ENCODE data around the gene MYADML2. TPM values are rescaled to one million over a fixed set of nuclear protein-coding genes. Genes with fewer than 3 reads are reported as not detected.

Gene MYADML2
- total RNA-seq, 1 donor from 2014 or later: not detected

DNA sequence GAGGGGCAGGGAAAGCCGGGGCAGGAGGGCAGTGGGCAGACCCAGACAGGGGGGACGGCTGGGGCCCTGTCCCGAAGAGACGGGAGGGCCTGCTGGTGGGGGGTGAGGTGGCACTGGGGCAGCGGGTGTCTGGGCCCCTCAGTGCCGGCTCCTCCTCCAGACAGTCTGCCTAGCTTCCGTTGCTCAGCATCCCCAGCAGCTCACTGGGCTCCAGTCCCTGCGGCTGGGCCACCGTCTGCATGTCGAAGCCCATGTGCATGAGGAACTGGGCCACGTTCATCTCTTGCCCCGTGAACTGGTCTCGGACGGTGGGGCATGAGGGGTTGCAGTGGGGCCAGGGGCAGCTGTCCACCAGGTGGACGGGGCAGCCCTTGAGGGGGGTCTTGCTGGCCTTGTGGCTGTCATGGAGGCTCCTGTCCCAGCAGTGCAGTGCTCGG, 5.8 kb upstream of the MYADML2 start:
- no peak overlapping the region for H3K27ac Mint-ChIP-seq (ENCODE audit: unreplicated experiment)
- H3K4me3 Mint-ChIP-seq (ENCODE audit: unreplicated experiment): no peak overlapping the region
- no peaks in the 10 kb centered on the region for H3K9me3 Mint-ChIP-seq (ENCODE audit: unreplicated experiment)
- TF ChIP-seq, protein P1, sequence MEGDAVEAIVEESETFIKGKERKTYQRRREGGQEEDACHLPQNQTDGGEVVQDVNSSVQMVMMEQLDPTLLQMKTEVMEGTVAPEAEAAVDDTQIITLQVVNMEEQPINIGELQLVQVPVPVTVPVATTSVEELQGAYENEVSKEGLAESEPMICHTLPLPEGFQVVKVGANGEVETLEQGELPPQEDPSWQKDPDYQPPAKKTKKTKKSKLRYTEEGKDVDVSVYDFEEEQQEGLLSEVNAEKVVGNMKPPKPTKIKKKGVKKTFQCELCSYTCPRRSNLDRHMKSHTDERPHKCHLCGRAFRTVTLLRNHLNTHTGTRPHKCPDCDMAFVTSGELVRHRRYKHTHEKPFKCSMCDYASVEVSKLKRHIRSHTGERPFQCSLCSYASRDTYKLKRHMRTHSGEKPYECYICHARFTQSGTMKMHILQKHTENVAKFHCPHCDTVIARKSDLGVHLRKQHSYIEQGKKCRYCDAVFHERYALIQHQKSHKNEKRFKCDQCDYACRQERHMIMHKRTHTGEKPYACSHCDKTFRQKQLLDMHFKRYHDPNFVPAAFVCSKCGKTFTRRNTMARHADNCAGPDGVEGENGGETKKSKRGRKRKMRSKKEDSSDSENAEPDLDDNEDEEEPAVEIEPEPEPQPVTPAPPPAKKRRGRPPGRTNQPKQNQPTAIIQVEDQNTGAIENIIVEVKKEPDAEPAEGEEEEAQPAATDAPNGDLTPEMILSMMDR (IDR thresholded peaks at IDR 0.05; ENCODE audit: unreplicated experiment): no peak
- peaks cover 4% of the 10 kb centered on the region for H3K36me3 Mint-ChIP-seq (ENCODE audit: low read depth, unreplicated experiment)
- peaks cover 8% of the 10 kb centered on the region for H3K27me3 Mint-ChIP-seq (ENCODE audit: unreplicated experiment)
- DNase-seq (ENCODE audit: low spot score): no peak
- H3K4me1 Mint-ChIP-seq (ENCODE audit: unreplicated experiment): no peaks in the 10 kb centered on the region

DNA sequence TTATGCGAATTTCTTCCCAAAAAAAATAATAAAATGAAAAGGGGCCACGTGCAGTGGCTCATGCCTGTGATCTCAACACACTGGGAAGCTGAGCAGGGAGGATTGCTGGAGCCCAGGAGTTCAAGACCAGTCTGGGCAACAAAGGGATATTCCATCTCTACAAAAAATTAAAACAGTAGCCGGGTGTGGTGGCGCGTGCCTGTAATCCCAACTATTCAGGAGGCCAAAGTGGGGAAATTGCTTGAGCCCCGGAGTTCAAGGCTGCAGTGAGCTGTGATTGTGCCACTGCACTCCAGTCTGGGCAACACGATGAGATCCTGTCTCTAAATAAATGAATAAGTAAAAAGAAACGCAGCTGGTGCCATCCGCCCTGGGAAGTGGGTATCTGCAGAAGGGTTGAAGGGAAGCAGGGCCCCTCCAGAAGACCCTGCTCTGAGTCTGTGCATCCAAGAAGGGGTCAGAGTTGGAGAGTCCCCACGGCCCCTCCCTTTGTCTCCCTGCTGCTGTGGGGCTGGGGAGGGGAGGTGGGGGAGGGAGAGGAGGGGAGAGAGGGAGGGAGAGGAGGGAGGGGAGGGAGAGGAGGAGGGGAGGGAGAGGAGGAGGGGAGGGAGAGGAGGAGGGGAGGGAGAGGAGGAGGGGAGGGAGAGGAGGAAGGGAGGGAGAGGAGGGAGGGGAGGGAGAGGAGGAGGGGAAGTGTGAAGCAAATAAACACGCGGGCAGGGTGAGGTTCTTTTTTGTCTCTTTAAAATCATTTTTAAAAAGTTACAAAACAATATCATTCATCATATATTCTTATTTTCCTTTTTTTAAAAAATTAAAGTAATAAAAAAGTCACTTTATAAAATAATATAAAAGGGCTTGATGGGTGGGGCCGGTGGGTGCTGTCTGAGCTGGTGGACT, 5.0 kb upstream of the MYADML2 start:
- no peaks in the 10 kb centered on the region for H3K9me3 Mint-ChIP-seq (ENCODE audit: unreplicated experiment)
- H3K4me3 Mint-ChIP-seq (ENCODE audit: unreplicated experiment): no peak overlapping the region
- no peaks in the 10 kb centered on the region for H3K4me1 Mint-ChIP-seq (ENCODE audit: unreplicated experiment)
- no peak for DNase-seq (ENCODE audit: low spot score)
- TF ChIP-seq, protein P1 (IDR thresholded peaks at IDR 0.05; ENCODE audit: unreplicated experiment): no peak
- peaks cover 3% of the 10 kb centered on the region for H3K27me3 Mint-ChIP-seq (ENCODE audit: unreplicated experiment)
- no peak overlapping the region for H3K27ac Mint-ChIP-seq (ENCODE audit: unreplicated experiment)
- H3K36me3 Mint-ChIP-seq (ENCODE audit: low read depth, unreplicated experiment): no peaks in the 10 kb centered on the region

DNA sequence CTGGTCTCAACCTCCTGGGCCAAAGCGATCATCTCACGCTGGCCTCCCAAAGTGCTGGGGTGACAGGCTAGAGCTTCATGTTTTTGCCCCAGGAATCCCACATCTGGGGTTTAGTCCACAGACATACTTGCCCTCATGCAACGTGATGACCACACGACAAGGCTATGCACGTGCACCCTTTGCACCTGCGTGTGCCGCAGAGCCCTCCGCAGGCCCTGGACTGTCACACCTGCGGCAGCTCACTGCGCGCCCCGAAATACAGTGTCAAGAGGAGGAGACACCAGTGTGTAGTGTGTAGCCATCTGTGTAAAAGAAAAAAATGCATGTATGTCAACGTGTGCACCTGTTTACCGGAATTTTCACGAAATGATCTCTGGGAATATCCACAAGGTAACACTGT, 3.5 kb upstream of the MYADML2 start:
- no peak overlapping the region for H3K27ac Mint-ChIP-seq (ENCODE audit: unreplicated experiment)
- peaks cover 3% of the 10 kb centered on the region for H3K27me3 Mint-ChIP-seq (ENCODE audit: unreplicated experiment)
- no peak for DNase-seq (ENCODE audit: low spot score)
- H3K9me3 Mint-ChIP-seq (ENCODE audit: unreplicated experiment): no peaks in the 10 kb centered on the region
- H3K4me1 Mint-ChIP-seq (ENCODE audit: unreplicated experiment): no peaks in the 10 kb centered on the region
- no peak overlapping the region for H3K4me3 Mint-ChIP-seq (ENCODE audit: unreplicated experiment)
- TF ChIP-seq, protein P1 (IDR thresholded peaks at IDR 0.05; ENCODE audit: unreplicated experiment): no peak
- H3K36me3 Mint-ChIP-seq (ENCODE audit: low read depth, unreplicated experiment): no peaks in the 10 kb centered on the region

DNA sequence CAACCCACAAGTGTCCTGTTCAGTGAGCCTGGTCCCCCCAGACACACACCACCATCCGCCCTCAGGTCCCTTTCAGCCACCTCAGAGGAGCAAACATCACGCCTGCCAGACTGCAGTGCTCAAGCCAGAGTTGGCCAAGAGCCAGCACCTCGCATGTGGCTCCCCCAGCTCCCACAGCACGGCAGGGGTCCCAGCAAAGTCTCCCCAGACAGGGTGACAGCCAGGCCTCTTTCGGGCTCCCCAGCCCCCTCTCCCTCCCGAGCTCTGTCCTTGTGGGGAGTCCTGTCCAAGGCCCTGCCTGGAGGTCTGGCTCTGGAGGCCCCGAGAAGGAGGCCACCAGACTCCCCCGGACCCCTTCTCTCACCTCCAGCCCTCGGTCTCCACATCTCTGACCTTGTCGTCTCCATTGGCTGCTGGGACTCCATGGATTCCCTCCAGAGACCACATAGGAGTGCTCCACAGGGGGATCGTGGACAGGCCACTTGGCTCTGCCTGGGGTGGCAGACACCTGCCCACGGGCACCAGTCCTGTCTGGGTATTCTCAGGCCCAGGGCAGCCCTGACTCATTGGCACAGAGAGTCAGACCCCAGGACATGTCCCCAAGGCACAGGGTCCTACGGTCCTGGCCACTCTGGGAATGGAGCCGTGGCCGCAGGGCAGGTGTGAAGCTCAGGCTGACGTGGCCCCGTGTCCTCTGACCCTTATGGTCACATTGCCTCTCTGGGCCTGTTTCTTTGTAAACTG, 1.8 kb upstream of the MYADML2 start:
- DNase-seq (ENCODE audit: low spot score): no peak
- no peaks in the 10 kb centered on the region for H3K9me3 Mint-ChIP-seq (ENCODE audit: unreplicated experiment)
- no peak overlapping the region for H3K4me3 Mint-ChIP-seq (ENCODE audit: unreplicated experiment)
- H3K4me1 Mint-ChIP-seq (ENCODE audit: unreplicated experiment): no peaks in the 10 kb centered on the region
- TF ChIP-seq, protein P1 (IDR thresholded peaks at IDR 0.05; ENCODE audit: unreplicated experiment): no peak
- H3K27ac Mint-ChIP-seq (ENCODE audit: unreplicated experiment): no peak overlapping the region
- H3K36me3 Mint-ChIP-seq (ENCODE audit: low read depth, unreplicated experiment): no peaks in the 10 kb centered on the region
- H3K27me3 Mint-ChIP-seq (ENCODE audit: unreplicated experiment): peaks cover 3% of the 10 kb centered on the region

Measured in endothelial cell (in vitro differentiated cells).